Right hindlimb (tissue), 1 donor: ENCODE data around the gene TCP11X2.
"Not testable (repeated sequence)": the region's sequence is repeated elsewhere in the genome, so short reads cannot be mapped to it uniquely, and the experiment has no call there.

Source experiments
- DNase-seq: peaks from one replicate; pipeline ENCODE4 v3.0.0-alpha.2; 2018

The TCP11X2 gene

GRCh38 chrX:102471762-102472220 lies at the start of gene TCP11X2:
TSS of gene TCP11X2 (minus strand) at chrX:102471812.
- DNase-seq, result not testable (repeated sequence)

- no peak for DNase-seq
Measured at GRCh38 chrX:102517326-102517725, 45.7 kb upstream of the TCP11X2 start.

- peak; percentile 87 for DNase-seq
Measured at GRCh38 chrX:102515975-102516941, 44.6 kb upstream of the TCP11X2 start, which contains the start of gene TMSB15A. TSS of gene TMSB15A (minus strand) at chrX:102516739.

GRCh38 chrX:102514536-102514935 lies 42.9 kb upstream of the TCP11X2 start:
- DNase-seq, result no peak

GRCh38 chrX:102498732-102499131 lies 27.1 kb upstream of the TCP11X2 start:
- DNase-seq, result no peak

- DNase-seq, result no peak
Measured at GRCh38 chrX:102491766-102492165, 20.2 kb upstream of the TCP11X2 start.

GRCh38 chrX:102478765-102479164 lies 7.2 kb upstream of the TCP11X2 start:
- DNase-seq, result not testable (repeated sequence)

GRCh38 chrX:102470215-102470614 lies 1.4 kb downstream of the TCP11X2 start:
- not testable (repeated sequence) for DNase-seq

GRCh38 chrX:102458615-102459014 lies 13.0 kb downstream of the TCP11X2 start:
- not testable (repeated sequence) for DNase-seq

- not testable (repeated sequence) for DNase-seq
Measured at GRCh38 chrX:102439908-102440307, 31.7 kb downstream of the TCP11X2 start, which contains the start of gene NXF2B. TSS of gene NXF2B (minus strand) at chrX:102440008. CDS start at chrX:102380036, 59,972 bp downstream.

GRCh38 chrX:102414493-102414892 lies 57.1 kb downstream of the TCP11X2 start:
- not testable (repeated sequence) for DNase-seq
